Measurements from ENCODE around the gene ABCC3.

ABCC3 gene

GRCh38 chr17:50687200-50688066, 52.8 kb downstream of the ABCC3 start:
- H3K27ac ChIP-seq (ENCODE audit: low read depth, low read length, severe bottlenecking), result no peak overlapping the region
- WGBS, 2 experiments (ENCODE audit: insufficient coverage in 2 of 2), result 89% methylated on average over 14 to 15 of the region's 16 CpGs
- no peaks in the 10 kb centered on the region for H3K9me3 ChIP-seq (ENCODE audit: control insufficient read depth, low read length)
- peaks cover 37% of the 10 kb centered on the region for H3K4me1 ChIP-seq (ENCODE audit: control insufficient read depth, insufficient read depth, low read length, poor library complexity, severe bottlenecking)
- peaks cover 11% of the 10 kb centered on the region for H3K36me3 ChIP-seq (ENCODE audit: control insufficient read depth, insufficient read depth, low read length)
- no peak overlapping the region for H3K4me3 ChIP-seq (ENCODE audit: extremely low read depth, insufficient read depth, low read length, poor library complexity, severe bottlenecking)

DNA sequence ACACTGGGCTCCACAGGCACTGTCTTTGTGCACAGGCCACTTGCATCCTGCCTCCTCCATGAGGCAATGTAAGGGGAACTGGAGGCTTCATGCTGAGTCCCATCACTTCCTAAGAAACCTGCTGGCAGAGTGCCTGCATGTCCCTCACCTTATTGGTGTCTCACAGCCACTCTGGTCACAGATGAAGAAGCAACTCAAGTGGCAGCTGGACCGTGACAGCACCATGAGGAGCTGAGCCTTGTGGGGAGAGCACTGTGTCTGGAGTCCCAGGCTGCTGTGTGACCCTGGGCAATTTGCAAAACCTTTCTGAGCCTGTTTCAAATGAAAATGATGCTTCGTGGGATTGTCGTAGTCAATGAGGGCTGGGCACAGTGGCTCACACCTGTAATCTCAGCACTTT, 53.6 kb downstream of the ABCC3 start:
- Histone ChIP-seq H3K4me1 (ENCODE audit: control insufficient read depth, insufficient read depth, low read length, poor library complexity, severe bottlenecking) (peaks cover 37% of the 10 kb centered on the region), H3K4me3 (ENCODE audit: extremely low read depth, insufficient read depth, low read length, poor library complexity, severe bottlenecking) (no peak overlapping the region), H3K9me3 (ENCODE audit: control insufficient read depth, low read length) (no peaks in the 10 kb centered on the region), H3K27ac (ENCODE audit: low read depth, low read length, severe bottlenecking) (no peak overlapping the region), H3K36me3 (ENCODE audit: control insufficient read depth, insufficient read depth, low read length) (peaks cover 20% of the 10 kb centered on the region)
- WGBS, 2 experiments (ENCODE audit: insufficient coverage in 2 of 2), result 91 to 96% methylated on average over 3 of the region's 3 CpGs

DNA sequence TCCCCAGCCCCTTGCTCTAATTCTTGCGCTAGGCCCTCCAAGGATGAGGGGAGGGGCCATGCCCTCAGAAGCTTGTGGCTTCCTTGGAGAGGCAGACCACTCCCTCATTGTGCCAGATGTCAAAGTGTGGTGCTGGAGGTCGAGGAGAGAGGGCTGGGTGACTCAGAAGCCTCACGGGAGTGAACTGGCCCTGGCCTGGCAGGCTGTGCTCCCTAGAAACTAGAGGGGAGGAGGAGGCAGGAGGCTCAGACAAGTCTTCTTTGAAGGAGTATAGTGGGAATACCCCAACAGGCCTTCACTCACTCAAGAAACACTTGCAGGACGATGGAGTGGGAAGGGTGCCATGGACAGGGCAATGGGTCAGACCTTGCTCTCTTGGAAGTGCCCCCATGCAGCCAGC, 54.6 kb downstream of the ABCC3 start:
- Histone ChIP-seq H3K27ac (ENCODE audit: low read depth, low read length, severe bottlenecking) (no peak overlapping the region), H3K36me3 (ENCODE audit: control insufficient read depth, insufficient read depth, low read length) (peaks cover 28% of the 10 kb centered on the region), H3K4me3 (ENCODE audit: extremely low read depth, insufficient read depth, low read length, poor library complexity, severe bottlenecking) (no peak overlapping the region), H3K4me1 (ENCODE audit: control insufficient read depth, insufficient read depth, low read length, poor library complexity, severe bottlenecking) (peaks cover 37% of the 10 kb centered on the region), H3K9me3 (ENCODE audit: control insufficient read depth, low read length) (no peaks in the 10 kb centered on the region)
- WGBS, 2 experiments (ENCODE audit: insufficient coverage in 2 of 2), result 26 to 80% methylated on average over 1 to 3 of the region's 4 CpGs

GRCh38 chr17:50689956-50690886, 55.5 kb downstream of the ABCC3 start:
- Histone ChIP-seq H3K9me3 (ENCODE audit: control insufficient read depth, low read length) (no peaks in the 10 kb centered on the region), H3K36me3 (ENCODE audit: control insufficient read depth, insufficient read depth, low read length) (peaks cover 36% of the 10 kb centered on the region), H3K27ac (ENCODE audit: low read depth, low read length, severe bottlenecking) (peak overlapping the region; percentile 51), H3K4me1 (ENCODE audit: control insufficient read depth, insufficient read depth, low read length, poor library complexity, severe bottlenecking) (peaks cover 37% of the 10 kb centered on the region), H3K4me3 (ENCODE audit: extremely low read depth, insufficient read depth, low read length, poor library complexity, severe bottlenecking) (no peak overlapping the region)
- WGBS, 2 experiments (ENCODE audit: insufficient coverage in 2 of 2), result 46 to 64% methylated on average over 16 to 17 of the region's 19 CpGs

DNA sequence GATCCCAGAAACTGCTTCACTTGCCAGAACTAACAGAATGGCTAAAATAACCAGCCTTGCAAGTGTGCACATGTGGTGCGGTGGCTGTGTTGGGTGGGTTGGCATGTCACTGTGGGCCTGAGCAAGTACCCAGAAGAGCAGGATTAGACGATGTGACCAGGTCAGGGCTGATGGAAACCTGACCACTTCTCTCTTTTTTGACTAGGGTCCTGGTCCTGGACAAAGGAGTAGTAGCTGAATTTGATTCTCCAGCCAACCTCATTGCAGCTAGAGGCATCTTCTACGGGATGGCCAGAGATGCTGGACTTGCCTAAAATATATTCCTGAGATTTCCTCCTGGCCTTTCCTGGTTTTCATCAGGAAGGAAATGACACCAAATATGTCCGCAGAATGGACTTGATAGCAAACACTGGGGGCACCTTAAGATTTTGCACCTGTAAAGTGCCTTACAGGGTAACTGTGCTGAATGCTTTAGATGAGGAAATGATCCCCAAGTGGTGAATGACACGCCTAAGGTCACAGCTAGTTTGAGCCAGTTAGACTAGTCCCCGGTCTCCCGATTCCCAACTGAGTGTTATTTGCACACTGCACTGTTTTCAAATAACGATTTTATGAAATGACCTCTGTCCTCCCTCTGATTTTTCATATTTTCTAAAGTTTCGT, 56.3 kb downstream of the ABCC3 start:
- H3K36me3 ChIP-seq (ENCODE audit: control insufficient read depth, insufficient read depth, low read length), result peaks cover 44% of the 10 kb centered on the region
- H3K4me3 ChIP-seq (ENCODE audit: extremely low read depth, insufficient read depth, low read length, poor library complexity, severe bottlenecking), result no peak overlapping the region
- 88 to 93% methylated on average over 7 to 8 of the region's 9 CpGs for WGBS, 2 experiments (ENCODE audit: insufficient coverage in 2 of 2)
- H3K27ac ChIP-seq (ENCODE audit: low read depth, low read length, severe bottlenecking), result peak overlapping the region; percentile 51
- H3K4me1 ChIP-seq (ENCODE audit: control insufficient read depth, insufficient read depth, low read length, poor library complexity, severe bottlenecking), result peaks cover 37% of the 10 kb centered on the region
- no peaks in the 10 kb centered on the region for H3K9me3 ChIP-seq (ENCODE audit: control insufficient read depth, low read length)

- Histone ChIP-seq H3K4me1 (ENCODE audit: control insufficient read depth, insufficient read depth, low read length, poor library complexity, severe bottlenecking) (peaks cover 31% of the 10 kb centered on the region), H3K27ac (ENCODE audit: low read depth, low read length, severe bottlenecking) (no peak overlapping the region), H3K36me3 (ENCODE audit: control insufficient read depth, insufficient read depth, low read length) (peaks cover 52% of the 10 kb centered on the region), H3K9me3 (ENCODE audit: control insufficient read depth, low read length) (no peaks in the 10 kb centered on the region), H3K4me3 (ENCODE audit: extremely low read depth, insufficient read depth, low read length, poor library complexity, severe bottlenecking) (no peak overlapping the region)
- WGBS, 2 experiments (ENCODE audit: insufficient coverage in 2 of 2), result 84 to 85% methylated on average over 4 of the region's 6 CpGs
Measured at GRCh38 chr17:50691550-50692447, 57.1 kb downstream of the ABCC3 start.

- 95 to 100% methylated on average over 1 to 6 of the region's 6 CpGs for WGBS, 2 experiments (ENCODE audit: insufficient coverage in 2 of 2)
- peaks cover 23% of the 10 kb centered on the region for H3K4me1 ChIP-seq (ENCODE audit: control insufficient read depth, insufficient read depth, low read length, poor library complexity, severe bottlenecking)
- H3K4me3 ChIP-seq (ENCODE audit: extremely low read depth, insufficient read depth, low read length, poor library complexity, severe bottlenecking), result no peak overlapping the region
- peaks cover 59% of the 10 kb centered on the region for H3K36me3 ChIP-seq (ENCODE audit: control insufficient read depth, insufficient read depth, low read length)
- H3K9me3 ChIP-seq (ENCODE audit: control insufficient read depth, low read length), result no peaks in the 10 kb centered on the region
- no peak overlapping the region for H3K27ac ChIP-seq (ENCODE audit: low read depth, low read length, severe bottlenecking)
Measured at GRCh38 chr17:50692448-50693035, 57.9 kb downstream of the ABCC3 start.

GRCh38 chr17:50693036-50693682, 58.5 kb downstream of the ABCC3 start:
- WGBS, 2 experiments (ENCODE audit: insufficient coverage in 2 of 2), result 95% methylated on average over 4 of the region's 5 CpGs; no CpG with 5 or more reads in 1 of the 2 experiments
- Histone ChIP-seq H3K36me3 (ENCODE audit: control insufficient read depth, insufficient read depth, low read length) (peaks cover 65% of the 10 kb centered on the region), H3K27ac (ENCODE audit: low read depth, low read length, severe bottlenecking) (no peak overlapping the region), H3K4me3 (ENCODE audit: extremely low read depth, insufficient read depth, low read length, poor library complexity, severe bottlenecking) (no peak overlapping the region), H3K9me3 (ENCODE audit: control insufficient read depth, low read length) (no peaks in the 10 kb centered on the region), H3K4me1 (ENCODE audit: control insufficient read depth, insufficient read depth, low read length, poor library complexity, severe bottlenecking) (peaks cover 22% of the 10 kb centered on the region)

- H3K9me3 ChIP-seq (ENCODE audit: control insufficient read depth, low read length), result no peaks in the 10 kb centered on the region
- WGBS, 2 experiments (ENCODE audit: insufficient coverage in 2 of 2), result 100% methylated on average over 2 to 3 of the region's 3 CpGs
- no peaks in the 10 kb centered on the region for H3K4me1 ChIP-seq (ENCODE audit: control insufficient read depth, insufficient read depth, low read length, poor library complexity, severe bottlenecking)
- no peak overlapping the region for H3K27ac ChIP-seq (ENCODE audit: low read depth, low read length, severe bottlenecking)
- H3K36me3 ChIP-seq (ENCODE audit: control insufficient read depth, insufficient read depth, low read length), result peaks cover 90% of the 10 kb centered on the region
- H3K4me3 ChIP-seq (ENCODE audit: extremely low read depth, insufficient read depth, low read length, poor library complexity, severe bottlenecking), result no peak overlapping the region
Measured at GRCh38 chr17:50696365-50696879, 61.7 kb downstream of the ABCC3 start.

Data from mesodermal cell (in vitro differentiated cells).